Neural cell (in vitro differentiated cells): Measurements from ENCODE around the gene BMP2. TPM values are rescaled to one million over a fixed set of nuclear protein-coding genes. Genes with fewer than 3 reads are reported as not detected.

ENCODE experiments used
- H2AFZ ChIP-seq: fragments of 200-600, 300-800 bp; sonication (generic), shearing (Covaris generic); 2 replicates; pipeline ENCODE4 v1.6.0; 2014; ENCODE audit warnings: low read depth, mild to moderate bottlenecking, antibody characterized with exemption, low read length, moderate library complexity
- H3F3A ChIP-seq: fragments of 200-600 bp; shearing (Covaris generic); 2 replicates; pipeline ENCODE4 v1.6.1; 2016; ENCODE audit warnings: mild to moderate bottlenecking, moderate library complexity, mixed read lengths, antibody characterized with exemption, low read length; ENCODE audit not compliant: insufficient read depth, poor library complexity, severe bottlenecking
- H3K27ac ChIP-seq: fragments of 200-600, 300-800 bp; sonication (generic), shearing (Covaris generic); 2 replicates; pipeline ENCODE4 v1.5.1; 2014; ENCODE audit warnings: mild to moderate bottlenecking, low read length, moderate library complexity
- H3K27me3 ChIP-seq: fragments of 300-800, 200-600 bp; sonication (generic), shearing (Covaris generic); 2 replicates; pipeline ENCODE4 v1.6.0; 2014; ENCODE audit warnings: mild to moderate bottlenecking, low read depth, low read length, moderate library complexity; ENCODE audit not compliant: insufficient read depth
- H3K36me3 ChIP-seq: fragments of 300-800, 200-600 bp; sonication (generic), shearing (Covaris generic); 2 replicates; pipeline ENCODE4 v1.5.1; 2014; ENCODE audit warnings: mild to moderate bottlenecking, antibody characterized with exemption, low read length, moderate library complexity; ENCODE audit not compliant: insufficient read depth
- H3K4me2 ChIP-seq: fragments of 300-800, 200-600 bp; sonication (generic), shearing (Covaris generic); 2 replicates; pipeline ENCODE4 v1.6.0; 2014; ENCODE audit warnings: mild to moderate bottlenecking, low read length
- H3K4me3 ChIP-seq: fragments of 300-800, 200-600 bp; sonication (generic), shearing (Covaris generic); 2 replicates; pipeline ENCODE4 v1.5.1; 2014; ENCODE audit warnings: mild to moderate bottlenecking, low read length, moderate library complexity
- H3K79me2 ChIP-seq: fragments of 200-600 bp; shearing (Covaris generic); replicated peaks from 2 replicates; pipeline ENCODE4 v1.6.0; 2014; ENCODE audit warnings: mild to moderate bottlenecking, low read length, moderate library complexity; ENCODE audit not compliant: insufficient read depth
- H3K9ac ChIP-seq: fragments of 300-800, 200-600 bp; sonication (generic), shearing (Covaris generic); 2 replicates; pipeline ENCODE4 v1.6.1; 2016; ENCODE audit warnings: mild to moderate bottlenecking, low read length, mixed read lengths
- H3K9me2 ChIP-seq: fragments of 200-600 bp; shearing (Covaris generic); 2 replicates; pipeline ENCODE4 v1.6.1; 2016; ENCODE audit warnings: mild to moderate bottlenecking, low read length, mixed read lengths; ENCODE audit not compliant: insufficient read depth
- H3K9me3 ChIP-seq: fragments of 200-600, 300-800 bp; sonication (generic), shearing (Covaris generic); 2 replicates; pipeline ENCODE4 v1.6.1; 2016; ENCODE audit warnings: mild to moderate bottlenecking, mixed run types, low read length, moderate library complexity, mixed read lengths
- H4K20me1 ChIP-seq: fragments of 200-600 bp; shearing (Covaris generic); 2 replicates; pipeline ENCODE4 v1.6.1; 2016; ENCODE audit warnings: mild to moderate bottlenecking, mixed run types; ENCODE audit not compliant: insufficient read depth
- CTCF ChIP-seq: fragments of 450-650 bp; IDR thresholded peaks from 2 replicates; pipeline ENCODE4 v1.5.1; 2014; ENCODE audit warnings: antibody characterized with exemption, mild to moderate bottlenecking, moderate library complexity; ENCODE audit not compliant: poor library complexity, severe bottlenecking
- EP300 ChIP-seq: fragments of 450-650 bp; conservative IDR thresholded peaks from 2 replicates; pipeline ENCODE4 v1.6.1; 2014; ENCODE audit warnings: antibody characterized with exemption, mild to moderate bottlenecking, moderate library complexity; ENCODE audit not compliant: poor library complexity, severe bottlenecking
- EZH2 ChIP-seq: fragments of 200-600, 300-800 bp; shearing (Covaris generic), sonication (generic); IDR thresholded peaks from 2 replicates; pipeline ENCODE4 v1.6.1; 2014; ENCODE audit warnings: antibody characterized with exemption, low read length, borderline replicate concordance, mild to moderate bottlenecking; ENCODE audit not compliant: insufficient read depth, poor library complexity, severe bottlenecking
- MXI1 ChIP-seq: fragments of 450-650 bp; conservative IDR thresholded peaks from 2 replicates; pipeline ENCODE4 v1.6.1; 2014; ENCODE audit warnings: antibody characterized with exemption, mild to moderate bottlenecking; ENCODE audit not compliant: poor library complexity, severe bottlenecking
- POLR2AphosphoS5 ChIP-seq: IDR thresholded peaks from 2 replicates; pipeline ENCODE4 v1.6.1; 2012
- RAD21 ChIP-seq: fragments of 450-650 bp; conservative IDR thresholded peaks from 2 replicates; pipeline ENCODE4 v1.6.1; 2014; ENCODE audit warnings: antibody characterized with exemption, mild to moderate bottlenecking, moderate library complexity
- REST ChIP-seq: IDR thresholded peaks from 2 replicates; pipeline ENCODE4 v1.6.1; 2012; ENCODE audit warnings: borderline replicate concordance
- SMC3 ChIP-seq: fragments of 450-650 bp; conservative IDR thresholded peaks from 2 replicates; pipeline ENCODE4 v1.6.1; 2014; ENCODE audit warnings: antibody characterized with exemption, mild to moderate bottlenecking, moderate library complexity; ENCODE audit not compliant: poor library complexity
- TAF1 ChIP-seq: IDR thresholded peaks from 2 replicates; pipeline ENCODE4 v1.6.1; 2012; ENCODE audit warnings: low read depth
- polyA plus RNA-seq: library from polyadenylated mRNA; depleted of rRNA; stranded (reverse); fragments of >200 nt; gene quantifications from 2 replicates; pipeline ENCODE4 v1.2.3, GENCODE V29; 2014

Gene BMP2
- polyA plus RNA-seq, 1 donor from 2014 or later, result 1.1 TPM

- H3K27ac ChIP-seq, result no peak overlapping the region
- H3K9ac ChIP-seq, result no peak overlapping the region
- no peak overlapping the region for H2AFZ ChIP-seq
- TF ChIP-seq CTCF (no peak), POLR2AphosphoS5 (no peak), EZH2 (no peak), MXI1 (no peak), RAD21 (no peak), EP300 (no peak), REST (no peak), TAF1 (no peak), SMC3 (no peak)
- H3F3A ChIP-seq, result no peaks in the 10 kb centered on the region
- H3K9me3 ChIP-seq, result no peaks in the 10 kb centered on the region
- no peak overlapping the region for H3K4me2 ChIP-seq
- no peaks in the 10 kb centered on the region for H3K36me3 ChIP-seq
- no peaks in the 10 kb centered on the region for H3K27me3 ChIP-seq
- H3K9me2 ChIP-seq, result no peaks in the 10 kb centered on the region
- no peak overlapping the region for H3K4me3 ChIP-seq
- no peaks in the 10 kb centered on the region for H3K79me2 ChIP-seq
- no peaks in the 10 kb centered on the region for H4K20me1 ChIP-seq
These were observed 47.5 kb downstream of the BMP2 start for GRCh38 chr20:6814945-6815344.

GRCh38 chr20:6818033-6818808 lies 50.7 kb downstream of the BMP2 start:
- H3F3A ChIP-seq, result no peaks in the 10 kb centered on the region
- no peak overlapping the region for H3K4me3 ChIP-seq
- no peaks in the 10 kb centered on the region for H3K9me2 ChIP-seq
- no peak overlapping the region for H3K4me2 ChIP-seq
- no peaks in the 10 kb centered on the region for H3K36me3 ChIP-seq
- H3K27me3 ChIP-seq, result no peaks in the 10 kb centered on the region
- TF ChIP-seq CTCF (no peak), TAF1 (no peak), EZH2 (no peak), EP300 (no peak), REST (no peak), RAD21 (no peak), SMC3 (no peak), MXI1 (no peak), POLR2AphosphoS5 (no peak)
- no peaks in the 10 kb centered on the region for H4K20me1 ChIP-seq
- H3K9me3 ChIP-seq, result no peaks in the 10 kb centered on the region
- no peak overlapping the region for H2AFZ ChIP-seq
- no peaks in the 10 kb centered on the region for H3K79me2 ChIP-seq
- H3K9ac ChIP-seq, result no peak overlapping the region
- H3K27ac ChIP-seq, result no peak overlapping the region
